GM19035 (cell line): ENCODE data around the gene ZBTB8A.
"Not testable (repeated sequence)": the region's sequence is repeated elsewhere in the genome, so short reads cannot be mapped to it uniquely, and the experiment has no call there.

ENCODE experiments used
- ATAC-seq: cut with Tn5 transposase; IDR thresholded peaks from one replicate; pipeline ENCODE4 v1.9.1; 2021; ENCODE audit not compliant: unreplicated experiment

The ZBTB8A gene

GRCh38 chr1:32536117-32536516, 3.1 kb upstream of the ZBTB8A start:
- no peak for ATAC-seq

- ATAC-seq = no peak
Observed at GRCh38 chr1:32536764-32537163, 2.5 kb upstream of the ZBTB8A start.

- no peak for ATAC-seq
Observed at GRCh38 chr1:32539584-32540571, 651 bp downstream of the ZBTB8A start.

GRCh38 chr1:32540605-32541004, 1.4 kb downstream of the ZBTB8A start:
- no peak for ATAC-seq

GRCh38 chr1:32541064-32541566, 1.9 kb downstream of the ZBTB8A start:
- ATAC-seq = no peak

GRCh38 chr1:32546611-32547010, 7.4 kb downstream of the ZBTB8A start:
- no peak for ATAC-seq

GRCh38 chr1:32549616-32550015, 10.4 kb downstream of the ZBTB8A start:
- ATAC-seq = no peak

GRCh38 chr1:32554288-32554687, 15.1 kb downstream of the ZBTB8A start:
- ATAC-seq = no peak

GRCh38 chr1:32557035-32557434, 17.8 kb downstream of the ZBTB8A start:
- not testable (repeated sequence) for ATAC-seq

GRCh38 chr1:32557812-32558211, 18.6 kb downstream of the ZBTB8A start:
- ATAC-seq = no peak

- ATAC-seq = no peak
Observed at GRCh38 chr1:32568929-32569328, 29.7 kb downstream of the ZBTB8A start.

- no peak for ATAC-seq
Observed at GRCh38 chr1:32580348-32581017, 41.3 kb downstream of the ZBTB8A start.

- no peak for ATAC-seq
Observed at GRCh38 chr1:32592943-32593342, 53.7 kb downstream of the ZBTB8A start.

GRCh38 chr1:32600034-32600433, 60.8 kb downstream of the ZBTB8A start:
- ATAC-seq = no peak

- ATAC-seq = no peak
Observed at GRCh38 chr1:32605711-32606424, 66.6 kb downstream of the ZBTB8A start.

GRCh38 chr1:32606565-32607371, 67.5 kb downstream of the ZBTB8A start:
- no peak for ATAC-seq

GRCh38 chr1:32609180-32609579, 70.0 kb downstream of the ZBTB8A start:
- no peak for ATAC-seq

- no peak for ATAC-seq
Observed at GRCh38 chr1:32611859-32612188, 72.6 kb downstream of the ZBTB8A start.

- ATAC-seq = peak; percentile 79
Observed at GRCh38 chr1:32612189-32612881, 73.1 kb downstream of the ZBTB8A start.

GRCh38 chr1:32613472-32613871, 74.2 kb downstream of the ZBTB8A start:
- ATAC-seq = no peak
